Keratinocyte (primary cell): ENCODE results near the gene KRT9. TPM values are rescaled to one million over a fixed set of nuclear protein-coding genes. Genes with fewer than 3 reads are reported as not detected.
"Not testable (repeated sequence)": the region's sequence is repeated elsewhere in the genome, so short reads cannot be mapped to it uniquely, and the experiment has no call there.

Source experiments
- DNase-seq: peaks from one replicate; pipeline ENCODE4 v3.0.0-alpha.2; 2011; ENCODE audit warnings: low read depth, missing footprints, low spot score
- FAIRE-seq: peaks from 2 replicates; lab custom pipeline; 2011; peaks lifted over from hg19 to GRCh38; lab: Jason Lieb, UNC
- H2AFZ ChIP-seq: 2 replicates; pipeline ENCODE4 v1.6.0; 2012; ENCODE audit warnings: low read length, control low read depth, inconsistent platforms; ENCODE audit not compliant: control insufficient read depth
- H3K27ac ChIP-seq: 2 replicates; pipeline ENCODE4 v1.5.1; 2011; ENCODE audit warnings: low read length; ENCODE audit not compliant: control insufficient read depth, insufficient read depth
- H3K27me3 ChIP-seq: 3 replicates; pipeline ENCODE4 v1.6.0; 2011; ENCODE audit warnings: low read length; ENCODE audit not compliant: control insufficient read depth, insufficient read depth; ENCODE audit errors: extremely low read depth
- H3K36me3 ChIP-seq, 2 experiments: 2 replicates in 1 of 2; 3 replicates in 1 of 2; pipeline ENCODE4 v1.5.1; 2011; ENCODE audit warnings: low read length in 2 of 2, mild to moderate bottlenecking in 1 of 2; ENCODE audit not compliant: control insufficient read depth in 2 of 2, insufficient read depth in 2 of 2; ENCODE audit errors: extremely low read depth in 1 of 2
- H3K4me1 ChIP-seq: 3 replicates; pipeline ENCODE4 v1.5.1; 2011; ENCODE audit warnings: low read length; ENCODE audit not compliant: control insufficient read depth, insufficient read depth; ENCODE audit errors: extremely low read depth
- H3K4me2 ChIP-seq: 3 replicates; pipeline ENCODE4 v1.6.0; 2011; ENCODE audit warnings: low read depth, low read length; ENCODE audit not compliant: control insufficient read depth, insufficient read depth; ENCODE audit errors: extremely low read depth
- H3K4me3 ChIP-seq, 3 experiments: fragments of 200-600 bp in 1 of 3; sonication (generic) in 1 of 3; 2 replicates in 2 of 3; 3 replicates in 1 of 3; pipeline ENCODE4 v1.5.1; 2011 to 2016; ENCODE audit warnings: low read length in 3 of 3, mild to moderate bottlenecking in 3 of 3, control low read depth in 2 of 3, inconsistent platforms in 1 of 3, low read depth in 1 of 3, mixed read lengths in 1 of 3, mixed run types in 1 of 3, moderate library complexity in 1 of 3; ENCODE audit not compliant: control insufficient read depth in 2 of 3, insufficient read depth in 2 of 3; ENCODE audit errors: extremely low read depth in 1 of 3
- H3K79me2 ChIP-seq: 2 replicates; pipeline ENCODE4 v1.6.0; 2012; ENCODE audit warnings: low read length; ENCODE audit not compliant: control insufficient read depth, insufficient read depth
- H3K9ac ChIP-seq: 3 replicates; pipeline ENCODE4 v1.6.0; 2011; ENCODE audit warnings: low read length; ENCODE audit not compliant: control insufficient read depth, insufficient read depth; ENCODE audit errors: extremely low read depth
- H3K9me1 ChIP-seq: 3 replicates; pipeline ENCODE4 v1.6.0; 2011; ENCODE audit warnings: low read length; ENCODE audit not compliant: control insufficient read depth, insufficient read depth; ENCODE audit errors: extremely low read depth
- H3K9me3 ChIP-seq: 2 replicates; pipeline ENCODE4 v1.5.1; 2012; ENCODE audit warnings: low read depth, low read length; ENCODE audit not compliant: control insufficient read depth
- H4K20me1 ChIP-seq: 3 replicates; pipeline ENCODE4 v1.6.0; 2011; ENCODE audit warnings: low read length; ENCODE audit not compliant: control insufficient read depth, insufficient read depth; ENCODE audit errors: extremely low read depth
- CTCF ChIP-seq, 3 experiments: IDR thresholded peaks in 1 of 3; conservative IDR thresholded peaks in 1 of 3; optimal IDR thresholded peaks in 1 of 3; 2 replicates in 2 of 3; 3 replicates in 1 of 3; pipeline versions ENCODE3 to v1.5.1; 2011; ENCODE audit warnings: low read length in 3 of 3, mild to moderate bottlenecking in 3 of 3, moderate library complexity in 2 of 3, control low read depth in 1 of 3, inconsistent platforms in 1 of 3; ENCODE audit not compliant: insufficient read depth in 2 of 3; ENCODE audit errors: extremely low read depth in 1 of 3
- EZH2 ChIP-seq: IDR thresholded peaks from one replicate; pipeline ENCODE4 v1.6.1; 2012; ENCODE audit warnings: inconsistent platforms, mild to moderate bottlenecking, low read length, moderate library complexity
- dilution Hi-C: fragments of 300-500 bp; cut with MboI; formaldehyde crosslinking; loops from one replicate; pipeline ENCODE4 v1.7.0; 2020; ENCODE audit warnings: low sequenced_read_pairs; ENCODE audit not compliant: extremely low pct_ligation_motif_present
- polyA plus RNA-seq, 5 experiments: library from polyadenylated mRNA; depleted of rRNA in 3 of 5; stranded (reverse) in 3 of 5; stranded (forward) in 1 of 5; unstranded in 1 of 5; fragments of >200 nt; gene quantifications; 1 replicate in 1 of 5; 2 replicates in 3 of 5; 3 replicates in 1 of 5; pipeline versions ENCODE4 v1.2.1 to v1.2.3, GENCODE V29; 2011 to 2012; ENCODE audit warnings: missing spikeins in 2 of 5, low read depth in 1 of 5, low replicate concordance in 1 of 5

Gene KRT9
- polyA plus RNA-seq, 1 donor (not counting 4 experiments of a cell fraction or from before 2014, with no cell fraction given) = 1.6 TPM

- Histone ChIP-seq H3K79me2 (peaks cover 4% of the 10 kb centered on the region), H3K4me3 (no peak overlapping the region), H3K9me3 (no peaks in the 10 kb centered on the region), H3K9ac (no peak overlapping the region), H3K4me2 (no peak overlapping the region), H2AFZ (no peak overlapping the region), H3K36me3 (peaks cover 3 to 17% of the 10 kb centered on the region in 2 experiments), H3K27ac (no peak overlapping the region), H3K9me1 (no peaks in the 10 kb centered on the region), H3K4me1 (peaks cover 45% of the 10 kb centered on the region), H3K27me3 (no peaks in the 10 kb centered on the region), H4K20me1 (no peaks in the 10 kb centered on the region)
- DNase-seq (no peak), FAIRE-seq (no peak)
- dilution Hi-C loops = no loop called here
- TF ChIP-seq CTCF (optimal IDR thresholded peaks at IDR 0.05 in 1 of 3, IDR thresholded peaks at IDR 0.05 in 1 of 3, conservative IDR thresholded peaks at IDR 0.05 in 1 of 3; ENCODE audit: extremely low read depth in 1 of 3, insufficient read depth in 2 of 3, low read length in 3 of 3) = no peak
These were observed 45.8 kb upstream of the KRT9 start for GRCh38 chr17:41617698-41618097.

- DNase-seq = no peak
- H3K4me2 ChIP-seq = no peak overlapping the region
- H3K9me3 ChIP-seq = no peaks in the 10 kb centered on the region
- no peak overlapping the region for H2AFZ ChIP-seq
- no peaks in the 10 kb centered on the region for H3K9me1 ChIP-seq
- no peak for FAIRE-seq
- TF ChIP-seq EZH2 (no peak), CTCF (optimal IDR thresholded peaks at IDR 0.05 in 1 of 3, IDR thresholded peaks at IDR 0.05 in 1 of 3, conservative IDR thresholded peaks at IDR 0.05 in 1 of 3; ENCODE audit: extremely low read depth in 1 of 3, insufficient read depth in 2 of 3, low read length in 3 of 3) (no peak)
- H4K20me1 ChIP-seq = no peaks in the 10 kb centered on the region
- dilution Hi-C loops = no loop called here
- no peaks in the 10 kb centered on the region for H3K79me2 ChIP-seq
- H3K9ac ChIP-seq = no peak overlapping the region
- H3K36me3 ChIP-seq = peaks cover 3 to 12% of the 10 kb centered on the region in 2 experiments
- no peak overlapping the region for H3K4me3 ChIP-seq
- H3K4me1 ChIP-seq = peaks cover 46% of the 10 kb centered on the region
- H3K27ac ChIP-seq = no peak overlapping the region
- H3K27me3 ChIP-seq = no peaks in the 10 kb centered on the region
These were observed 45.3 kb upstream of the KRT9 start for GRCh38 chr17:41617136-41617535.

GRCh38 chr17:41616486-41616885 is 44.6 kb upstream of the KRT9 start:
- H3K27me3 ChIP-seq, H3K27ac ChIP-seq, dilution Hi-C loops, FAIRE-seq, H3K4me2 ChIP-seq, H3K9me3 ChIP-seq, H3K4me3 ChIP-seq, H4K20me1 ChIP-seq, H2AFZ ChIP-seq, DNase-seq, H3K36me3 ChIP-seq, H3K9me1 ChIP-seq, H3K79me2 ChIP-seq, H3K9ac ChIP-seq: not testable (repeated sequence)
- H3K4me1 ChIP-seq = peaks cover 47% of the 10 kb centered on the region
